Astrocyte (in vitro differentiated cells and primary cell): ENCODE results near the gene KRTAP10-6.

Experiments
- CTCF ChIP-seq: IDR thresholded peaks from 2 replicates; pipeline ENCODE4 v1.5.1; 2011; ENCODE audit warnings: low read depth, mild to moderate bottlenecking, inconsistent platforms, low read length, moderate library complexity; ENCODE audit not compliant: insufficient read depth
- EZH2 ChIP-seq: IDR thresholded peaks from 2 replicates; pipeline ENCODE4 v1.6.1; 2012; ENCODE audit warnings: mild to moderate bottlenecking, low read length, inconsistent platforms; ENCODE audit not compliant: insufficient read depth

GRCh38 chr21:44603109-44603875 is 11.0 kb upstream of the KRTAP10-6 start:
- TF ChIP-seq CTCF (no peak), EZH2 (no peak)
